H1 (cell line): ENCODE measurements around the gene VPS13D. TPM values are rescaled to one million over a fixed set of nuclear protein-coding genes. Genes with fewer than 3 reads are reported as not detected.

Experiments used
- CBX5 ChIP-seq: fragments of 300-800, 300-1000 bp; sonication (generic); IDR thresholded peaks from 2 replicates; pipeline ENCODE4 v1.7.1; 2016; ENCODE audit warnings: antibody characterized with exemption, low read length, low read depth
- CTCF ChIP-seq, 3 experiments: IDR thresholded peaks; 1 replicate in 2 of 3; 2 replicates in 1 of 3; pipeline versions ENCODE4 v1.5.1 to v1.6.1; 2011; ENCODE audit warnings: low read length in 3 of 3, mild to moderate bottlenecking in 3 of 3, inconsistent platforms in 2 of 3, low read depth in 1 of 3, moderate library complexity in 1 of 3; ENCODE audit not compliant: insufficient read depth in 1 of 3; ENCODE audit errors: control extremely low read depth in 1 of 3
- EZH2 ChIP-seq: fragments of 200-600 bp; sonication (generic); IDR thresholded peaks from 2 replicates; pipeline ENCODE4 v1.7.1; 2012; ENCODE audit warnings: low read depth, mild to moderate bottlenecking, moderate library complexity, low read length, inconsistent platforms; ENCODE audit not compliant: severe bottlenecking
- HDAC2 ChIP-seq, 2 experiments: fragments of 300-600 bp in 1 of 2; sonication (generic) in 1 of 2; IDR thresholded peaks; 2 replicates each; pipeline ENCODE4 v1.6.1; 2011 to 2012; ENCODE audit warnings: low read depth in 2 of 2, low read length in 2 of 2, mild to moderate bottlenecking in 2 of 2, moderate library complexity in 2 of 2, borderline replicate concordance in 1 of 2, inconsistent platforms in 1 of 2
- MAFK ChIP-seq: IDR thresholded peaks from 2 replicates; pipeline ENCODE4 v1.6.1; 2012; ENCODE audit warnings: low read depth, mild to moderate bottlenecking, improper control_type of control experiment, low read length
- TEAD4 ChIP-seq: IDR thresholded peaks from 2 replicates; pipeline ENCODE4 v1.6.1; 2012; ENCODE audit warnings: low read depth, low read length, inconsistent platforms, mixed read lengths
- polyA plus RNA-seq, 7 experiments: library from polyadenylated mRNA; depleted of rRNA in 3 of 7; stranded (reverse) in 5 of 7; unstranded in 2 of 7; fragments of >200 nt in 5 of 7; fragments of 200-250 nt in 2 of 7; gene quantifications; 1 replicate in 5 of 7; 2 replicates in 1 of 7; 4 replicates in 1 of 7; pipeline versions ENCODE4 v1.2.1 to v1.2.3, GENCODE V29; 2011 to 2013; ENCODE audit warnings: missing spikeins in 2 of 7, mixed read lengths in 2 of 7
- total RNA-seq: library from RNA; stranded (reverse); fragmentation: NEBNext Ultra II Directional; extraction: Animal tissue kit (Norgen Biotek cat#: 25700); gene quantifications from 2 replicates; pipeline ENCODE4 v1.2.1, GENCODE V29; 2021
- TF ChIP-seq, protein P1 (sequence below): IDR thresholded peaks from 2 replicates; pipeline ENCODE4 v1.6.1; 2011; ENCODE audit warnings: low read depth, mild to moderate bottlenecking, low read length; ENCODE audit not compliant: insufficient read depth

Gene VPS13D
- total and polyA plus RNA-seq, 2 of the 8 experiments (the other 6 are each of a cell fraction or from before 2014, with no cell fraction given), result 10.9 to 31.2 TPM

DNA sequence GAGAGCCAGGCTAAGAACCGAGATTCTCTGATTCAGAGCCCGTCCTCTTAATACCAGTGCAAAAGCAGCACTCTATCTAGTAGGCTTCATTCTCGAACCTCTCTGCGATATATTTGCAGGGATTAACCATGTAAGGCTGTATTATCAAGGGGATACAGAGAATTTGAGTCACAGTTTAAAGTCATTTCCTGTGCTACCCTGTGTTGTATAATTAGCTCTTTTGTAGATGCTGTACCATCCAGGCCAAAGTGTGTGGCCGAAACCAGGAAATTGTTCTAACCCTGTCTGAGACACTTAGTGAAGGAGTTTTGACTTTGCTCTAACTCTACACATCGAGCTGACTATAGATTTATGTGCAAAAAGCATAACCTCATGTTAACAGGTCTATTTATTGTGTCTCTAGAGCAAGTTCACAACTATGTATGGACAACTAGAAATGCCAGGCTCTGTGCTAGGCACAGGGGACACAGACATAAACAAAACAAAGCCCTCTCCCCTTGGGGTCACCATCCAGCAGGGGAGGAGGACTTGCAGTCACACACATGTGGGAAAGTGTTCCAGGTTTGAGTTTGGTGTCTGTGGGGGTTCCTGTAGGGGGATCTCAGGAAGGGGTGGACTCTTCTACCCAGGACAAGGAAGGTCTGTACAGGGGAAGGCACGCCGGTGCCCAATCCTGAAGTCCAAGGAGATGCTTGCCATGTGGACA, 206.0 kb downstream of the VPS13D start (continued):
- no peak for TF ChIP-seq CTCF (IDR thresholded peaks at IDR 0.05; ENCODE audit: control extremely low read depth in 1 of 3, insufficient read depth in 1 of 3, low read depth in 1 of 3, low read length in 3 of 3)
- TF ChIP-seq MAFK, result no peak
- no peak for TF ChIP-seq HDAC2 (IDR thresholded peaks at IDR 0.05; ENCODE audit: borderline replicate concordance in 1 of 2, low read depth in 2 of 2, low read length in 2 of 2)
- no peak for TF ChIP-seq TEAD4
- TF ChIP-seq, protein P1, sequence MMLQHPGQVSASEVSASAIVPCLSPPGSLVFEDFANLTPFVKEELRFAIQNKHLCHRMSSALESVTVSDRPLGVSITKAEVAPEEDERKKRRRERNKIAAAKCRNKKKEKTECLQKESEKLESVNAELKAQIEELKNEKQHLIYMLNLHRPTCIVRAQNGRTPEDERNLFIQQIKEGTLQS, result no peak
- TF ChIP-seq CBX5, result no peak
- TF ChIP-seq EZH2, result no peak
